Measurements from ENCODE around the gene BCAS3.

- TF ChIP-seq POLR2A (IDR thresholded peaks at IDR 0.05) = no peak
- TF ChIP-seq, protein P1, sequence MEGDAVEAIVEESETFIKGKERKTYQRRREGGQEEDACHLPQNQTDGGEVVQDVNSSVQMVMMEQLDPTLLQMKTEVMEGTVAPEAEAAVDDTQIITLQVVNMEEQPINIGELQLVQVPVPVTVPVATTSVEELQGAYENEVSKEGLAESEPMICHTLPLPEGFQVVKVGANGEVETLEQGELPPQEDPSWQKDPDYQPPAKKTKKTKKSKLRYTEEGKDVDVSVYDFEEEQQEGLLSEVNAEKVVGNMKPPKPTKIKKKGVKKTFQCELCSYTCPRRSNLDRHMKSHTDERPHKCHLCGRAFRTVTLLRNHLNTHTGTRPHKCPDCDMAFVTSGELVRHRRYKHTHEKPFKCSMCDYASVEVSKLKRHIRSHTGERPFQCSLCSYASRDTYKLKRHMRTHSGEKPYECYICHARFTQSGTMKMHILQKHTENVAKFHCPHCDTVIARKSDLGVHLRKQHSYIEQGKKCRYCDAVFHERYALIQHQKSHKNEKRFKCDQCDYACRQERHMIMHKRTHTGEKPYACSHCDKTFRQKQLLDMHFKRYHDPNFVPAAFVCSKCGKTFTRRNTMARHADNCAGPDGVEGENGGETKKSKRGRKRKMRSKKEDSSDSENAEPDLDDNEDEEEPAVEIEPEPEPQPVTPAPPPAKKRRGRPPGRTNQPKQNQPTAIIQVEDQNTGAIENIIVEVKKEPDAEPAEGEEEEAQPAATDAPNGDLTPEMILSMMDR (IDR thresholded peaks at IDR 0.05) = no peak
These were observed 338.3 kb downstream of the BCAS3 start for GRCh38 chr17:61015966-61016365.

Data from ovary (tissue), 3 donors.